HEK293T (cell line): ENCODE measurements around the gene LSR.

ENCODE experiments used
- ARNT ChIP-seq: fragments of 450-650 bp; IDR thresholded peaks from 2 replicates; pipeline ENCODE4 v1.6.1; 2017; ENCODE audit warnings: mild to moderate bottlenecking
- BHLHE40 ChIP-seq: fragments of 450-650 bp; IDR thresholded peaks from 2 replicates; pipeline ENCODE4 v1.6.1; 2016; ENCODE audit warnings: mild to moderate bottlenecking, moderate library complexity, borderline replicate concordance
- ELF4 ChIP-seq: fragments of 450-650 bp; IDR thresholded peaks from 2 replicates; pipeline ENCODE4 v1.6.1; 2017; ENCODE audit warnings: antibody characterized with exemption
- FOXA1 ChIP-seq: fragments of 450-650 bp; IDR thresholded peaks from 2 replicates; pipeline ENCODE4 v1.6.1; 2016; ENCODE audit warnings: mild to moderate bottlenecking
- FOXK2 ChIP-seq: fragments of 450-650 bp; IDR thresholded peaks from 2 replicates; pipeline ENCODE4 v1.6.1; 2016; ENCODE audit warnings: mild to moderate bottlenecking
- L3MBTL2 ChIP-seq: fragments of 450-650 bp; conservative IDR thresholded peaks from 2 replicates; pipeline ENCODE4 v1.6.1; 2016; ENCODE audit warnings: mild to moderate bottlenecking
- NFRKB ChIP-seq: fragments of 450-650 bp; IDR thresholded peaks from 2 replicates; pipeline ENCODE4 v1.6.1; 2016; ENCODE audit warnings: mild to moderate bottlenecking, moderate library complexity
- SP1 ChIP-seq: fragments of 450-650 bp; IDR thresholded peaks from 2 replicates; pipeline ENCODE4 v1.6.1; 2017
- SUZ12 ChIP-seq: fragments of 450-650 bp; IDR thresholded peaks from 2 replicates; pipeline ENCODE4 v1.6.1; 2016; ENCODE audit warnings: mild to moderate bottlenecking
- ZNF384 ChIP-seq: fragments of 450-650 bp; IDR thresholded peaks from 2 replicates; pipeline ENCODE4 v1.6.1; 2016

DNA sequence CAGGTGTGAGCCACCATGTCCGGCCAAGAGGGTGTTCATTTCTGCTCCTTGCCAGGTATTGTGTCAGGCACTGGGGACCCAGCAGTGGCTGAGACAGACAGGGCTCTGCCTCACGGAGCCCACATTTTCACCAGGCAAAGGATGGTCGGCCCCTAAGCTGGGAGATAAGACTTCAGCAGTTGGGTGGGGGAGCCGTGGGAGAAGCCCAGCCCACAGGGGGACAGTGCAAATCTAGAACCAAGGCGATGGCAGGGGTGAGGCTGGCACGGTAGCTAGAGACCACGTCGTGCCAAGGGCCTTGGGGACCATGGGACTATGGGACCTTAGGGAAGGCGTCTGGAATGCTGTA, 8.3 kb downstream of the LSR start:
- no peak for TF ChIP-seq SP1
- TF ChIP-seq ARNT = no peak
- TF ChIP-seq L3MBTL2 = no peak
- no peak for TF ChIP-seq NFRKB
- no peak for TF ChIP-seq ZNF384
- TF ChIP-seq BHLHE40 = no peak
- no peak for TF ChIP-seq SUZ12
- TF ChIP-seq FOXK2 = no peak
- TF ChIP-seq ELF4 = no peak
- TF ChIP-seq FOXA1 = no peak
